SK-N-SH treated with all-trans-retinoic acid at 6 μM for 48 hours (cell line): ENCODE results near the gene SYN1.

ENCODE experiments used
- CREB5 ChIP-seq: fragments of 250-450 bp; sonication (Bioruptor Pico); IDR thresholded peaks from 2 replicates; pipeline ENCODE4 v1.5.1; 2020; ENCODE audit warnings: low read depth, mild to moderate bottlenecking, moderate library complexity
- CSRNP3 ChIP-seq: fragments of 250-450 bp; sonication (Bioruptor Pico); IDR thresholded peaks from 2 replicates; pipeline ENCODE4 v1.5.1; 2021; ENCODE audit warnings: mild to moderate bottlenecking, moderate library complexity
- ESRRG ChIP-seq: fragments of 250-450 bp; sonication (Bioruptor Pico); IDR thresholded peaks from 2 replicates; pipeline ENCODE4 v1.6.1; 2021; ENCODE audit warnings: mild to moderate bottlenecking
- PATZ1 ChIP-seq: fragments of 250-450 bp; sonication (Bioruptor Pico); IDR thresholded peaks from 2 replicates; pipeline ENCODE4 v1.8.0; 2020; ENCODE audit warnings: mild to moderate bottlenecking, moderate library complexity, borderline replicate concordance
- POU6F1 ChIP-seq: fragments of 250-450 bp; sonication (Bioruptor Pico); IDR thresholded peaks from 2 replicates; pipeline ENCODE4 v1.8.0; 2021; ENCODE audit warnings: low read depth, mild to moderate bottlenecking, moderate library complexity, borderline replicate concordance
- PPARA ChIP-seq: fragments of 250-450 bp; sonication (Bioruptor Pico); IDR thresholded peaks from 2 replicates; pipeline ENCODE4 v1.5.0; 2020; ENCODE audit warnings: mild to moderate bottlenecking, borderline replicate concordance
- RARB ChIP-seq: fragments of 250-450 bp; sonication (Bioruptor Pico); IDR thresholded peaks from 2 replicates; pipeline ENCODE4 v1.8.0; 2021; ENCODE audit warnings: mild to moderate bottlenecking, moderate library complexity
- SNAI2 ChIP-seq: fragments of 250-450 bp; sonication (Bioruptor Pico); IDR thresholded peaks from 2 replicates; pipeline ENCODE4 v1.5.0; 2020; ENCODE audit warnings: mild to moderate bottlenecking, moderate library complexity
- TCF4 ChIP-seq: fragments of 250-450 bp; sonication (Bioruptor Pico); IDR thresholded peaks from 2 replicates; pipeline ENCODE4 v1.8.0; 2021; ENCODE audit warnings: mild to moderate bottlenecking, moderate library complexity, borderline replicate concordance
- TOX ChIP-seq: fragments of 250-450 bp; sonication (Bioruptor Pico); IDR thresholded peaks from 2 replicates; pipeline ENCODE4 v1.8.0; 2021; ENCODE audit warnings: mild to moderate bottlenecking, moderate library complexity, borderline replicate concordance
- ZFP3 ChIP-seq: fragments of 250-450 bp; sonication (Bioruptor Pico); IDR thresholded peaks from 2 replicates; pipeline ENCODE4 v1.5.0; 2020; ENCODE audit warnings: mild to moderate bottlenecking, moderate library complexity
- ZNF565 ChIP-seq: fragments of 450-650 bp; formaldehyde crosslinking; conservative IDR thresholded peaks from 2 replicates; pipeline ENCODE4 v1.5.0; 2020; ENCODE audit warnings: low read depth, mild to moderate bottlenecking, moderate library complexity

GRCh38 chrX:47625365-47625764 is 5.7 kb upstream of the SYN1 start:
- no peak for TF ChIP-seq ZFP3
- no peak for TF ChIP-seq RARB (CRISPR knock-in tag)
- no peak for TF ChIP-seq ESRRG (CRISPR knock-in tag)
- no peak for TF ChIP-seq ZNF565 (CRISPR knock-in tag)
- TF ChIP-seq PPARA (CRISPR knock-in tag) = no peak
- no peak for TF ChIP-seq POU6F1 (CRISPR knock-in tag)
- TF ChIP-seq PATZ1 (CRISPR knock-in tag) = no peak
- no peak for TF ChIP-seq CREB5 (CRISPR knock-in tag)
- no peak for TF ChIP-seq TOX (CRISPR knock-in tag)
- TF ChIP-seq TCF4 (CRISPR knock-in tag) = no peak
- TF ChIP-seq CSRNP3 (CRISPR knock-in tag) = no peak
- no peak for TF ChIP-seq SNAI2 (CRISPR knock-in tag)
